GM12872 (cell line): ENCODE data around the gene PCSK5.

ENCODE experiments used
- CTCF ChIP-seq: IDR thresholded peaks from 3 replicates; pipeline ENCODE4 v1.5.1; 2011; ENCODE audit warnings: low read depth, mild to moderate bottlenecking, low read length, moderate library complexity; ENCODE audit not compliant: insufficient read depth

The PCSK5 gene

GRCh38 chr9:75890472-75891276, at the start of gene PCSK5:
Gene PCSK5 (plus strand): TSS chr9:75890673. CDS start chr9:75891182, 509 bp downstream.
- TF ChIP-seq CTCF, result no peak

GRCh38 chr9:75844321-75844720, 46.2 kb upstream of the PCSK5 start:
- no peak for TF ChIP-seq CTCF

GRCh38 chr9:75845806-75846205, 44.7 kb upstream of the PCSK5 start:
- no peak for TF ChIP-seq CTCF

GRCh38 chr9:75847085-75847484, 43.4 kb upstream of the PCSK5 start:
- no peak for TF ChIP-seq CTCF

- no peak for TF ChIP-seq CTCF
Measured at GRCh38 chr9:75850459-75851200, 39.8 kb upstream of the PCSK5 start.

GRCh38 chr9:75851917-75852316, 38.6 kb upstream of the PCSK5 start:
- TF ChIP-seq CTCF, result no peak

- no peak for TF ChIP-seq CTCF
Measured at GRCh38 chr9:75852746-75853145, 37.7 kb upstream of the PCSK5 start.
